Stimulated activated CD4-positive, alpha-beta T cell treated with anti-CD3 and anti-CD28 coated beads, TNF-alpha, amount 100 ng/mL, for 48 hours (primary cell): ENCODE data around the gene MACROH2A1.

Experiments
- DNase-seq, 3 donors: peaks; one replicate each; pipeline ENCODE4 v3.0.0-alpha.2; 2020; ENCODE audit warnings: low read depth in 3 of 3

Gene MACROH2A1

DNA sequence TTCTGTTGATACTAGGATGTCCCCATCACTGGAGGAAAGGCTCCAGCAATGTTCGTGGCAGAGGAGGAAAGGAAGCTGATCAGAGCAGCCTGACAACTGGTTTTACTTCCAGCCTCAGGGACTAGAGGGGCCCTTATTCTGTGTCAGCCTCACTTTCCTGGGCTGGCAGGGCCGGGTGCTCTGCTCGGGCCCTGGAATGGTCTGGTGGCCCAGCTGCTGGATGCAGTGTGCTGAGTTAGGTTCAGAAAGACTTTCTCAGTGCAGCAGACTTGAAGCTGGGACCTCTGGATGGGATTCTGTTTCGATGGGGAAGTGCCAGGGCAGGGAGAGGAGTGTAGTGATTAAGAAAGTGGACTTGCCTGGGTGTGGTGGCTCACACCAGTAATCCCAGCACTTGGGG is 81.0 kb downstream of the MACROH2A1 start:
- DNase-seq: no peak

DNA sequence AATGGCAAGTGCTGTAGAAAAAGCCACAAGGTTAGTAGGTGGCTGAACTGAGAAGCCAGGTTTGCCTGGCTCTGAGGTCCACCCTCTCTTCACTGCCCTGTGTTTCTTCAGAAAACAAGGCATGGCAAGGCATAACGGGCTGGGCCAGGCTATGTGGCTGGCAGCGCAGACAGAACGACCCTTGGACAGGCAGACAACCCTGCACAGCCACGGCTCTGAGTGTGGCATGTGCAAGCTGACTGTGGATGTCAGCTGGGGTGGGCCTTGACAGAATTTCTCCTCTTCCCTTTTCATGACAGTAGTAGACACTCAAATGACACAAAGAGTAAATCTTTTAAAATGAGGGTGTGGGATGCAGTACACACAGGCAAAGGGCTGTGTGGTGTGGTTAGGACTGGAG is 81.7 kb downstream of the MACROH2A1 start:
- no peak for DNase-seq

DNA sequence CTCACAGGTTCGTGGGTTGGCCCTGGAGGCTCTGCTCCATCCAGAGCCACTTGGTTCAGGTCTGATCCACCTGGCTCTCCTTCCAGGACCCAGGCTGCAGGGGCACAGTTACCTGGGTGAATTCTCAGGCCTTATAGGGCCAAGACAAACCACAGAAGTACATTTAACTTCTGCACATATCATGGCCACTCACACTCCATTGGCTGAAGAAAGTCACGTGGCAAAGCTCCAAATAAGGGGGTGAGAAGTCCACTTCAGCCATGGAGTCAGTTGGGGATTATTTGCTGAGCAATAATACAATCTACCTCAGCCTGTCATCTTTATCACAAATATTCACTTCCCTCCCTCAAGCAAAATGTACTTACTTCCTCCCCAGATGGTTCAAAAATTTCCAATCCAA is 83.6 kb downstream of the MACROH2A1 start:
- no peak for DNase-seq

DNA sequence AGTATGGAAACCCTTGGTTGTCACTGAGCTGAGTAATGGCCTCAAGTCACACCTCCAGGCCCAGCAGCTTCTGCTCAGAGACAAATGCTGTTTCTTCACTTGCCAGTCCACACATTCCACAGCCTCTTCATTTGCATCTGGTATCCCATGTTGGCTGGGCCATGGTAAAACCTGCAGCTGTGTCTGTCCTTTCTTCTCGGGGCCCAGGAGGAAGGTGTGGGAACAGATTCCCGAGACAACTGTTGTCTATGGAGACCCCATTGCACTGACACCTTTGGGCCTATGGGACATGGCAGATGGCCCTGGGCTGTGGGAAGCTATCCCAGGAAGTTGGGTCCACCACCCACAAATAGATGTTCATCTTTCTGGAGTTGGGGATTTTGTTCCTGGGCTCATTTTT is 85.1 kb downstream of the MACROH2A1 start:
- DNase-seq: no peak

DNA sequence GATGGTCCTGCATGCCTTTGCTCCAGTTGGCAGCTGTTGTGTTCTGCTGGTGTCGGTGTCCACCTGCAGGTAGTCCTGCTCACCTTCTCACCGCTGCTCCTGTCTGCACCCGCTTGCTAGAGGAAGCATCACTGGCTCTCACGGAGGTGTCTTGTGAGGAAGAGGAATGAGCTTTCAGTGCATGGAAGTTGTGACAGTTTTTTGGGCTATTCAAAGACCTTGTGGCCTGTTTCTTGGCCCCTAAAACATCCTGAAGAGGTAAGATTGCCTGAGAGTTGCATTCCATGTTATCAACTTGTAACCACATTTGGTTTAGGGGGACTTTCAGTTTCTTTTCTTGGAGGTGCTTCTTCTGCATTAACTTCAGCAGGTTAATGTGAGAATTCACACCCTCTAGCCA is 85.6 kb downstream of the MACROH2A1 start:
- DNase-seq: no peak

DNA sequence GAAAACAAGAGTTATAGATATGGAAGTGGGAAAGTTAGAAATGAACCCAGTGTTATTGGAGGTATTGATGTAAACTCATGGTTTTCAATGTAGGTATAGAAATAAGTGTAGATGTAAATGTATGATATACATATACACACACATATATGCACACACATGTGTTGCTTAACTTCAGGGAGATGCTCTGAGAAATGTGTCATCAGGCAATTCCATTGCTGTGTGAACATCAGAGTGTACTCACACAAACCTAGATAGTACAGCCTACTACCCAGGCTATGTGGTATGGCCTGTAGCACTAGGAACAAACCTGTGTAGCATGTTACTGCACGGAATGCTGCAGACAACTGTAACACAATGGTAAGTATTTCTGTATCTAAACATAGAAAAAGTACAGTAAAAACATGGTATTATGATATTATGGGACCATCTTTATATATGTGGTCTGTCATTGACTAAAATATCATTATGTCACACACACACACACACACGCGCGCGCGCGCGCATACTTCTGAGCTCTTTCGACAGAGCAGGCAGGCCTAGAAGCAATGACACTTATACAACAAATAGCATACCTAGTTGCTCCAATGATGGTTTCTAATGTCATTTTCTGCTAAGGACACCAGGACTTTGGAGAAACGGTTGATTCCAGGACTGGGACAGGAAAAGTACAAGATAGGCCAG is 86.6 kb downstream of the MACROH2A1 start:
- no peak for DNase-seq

DNA sequence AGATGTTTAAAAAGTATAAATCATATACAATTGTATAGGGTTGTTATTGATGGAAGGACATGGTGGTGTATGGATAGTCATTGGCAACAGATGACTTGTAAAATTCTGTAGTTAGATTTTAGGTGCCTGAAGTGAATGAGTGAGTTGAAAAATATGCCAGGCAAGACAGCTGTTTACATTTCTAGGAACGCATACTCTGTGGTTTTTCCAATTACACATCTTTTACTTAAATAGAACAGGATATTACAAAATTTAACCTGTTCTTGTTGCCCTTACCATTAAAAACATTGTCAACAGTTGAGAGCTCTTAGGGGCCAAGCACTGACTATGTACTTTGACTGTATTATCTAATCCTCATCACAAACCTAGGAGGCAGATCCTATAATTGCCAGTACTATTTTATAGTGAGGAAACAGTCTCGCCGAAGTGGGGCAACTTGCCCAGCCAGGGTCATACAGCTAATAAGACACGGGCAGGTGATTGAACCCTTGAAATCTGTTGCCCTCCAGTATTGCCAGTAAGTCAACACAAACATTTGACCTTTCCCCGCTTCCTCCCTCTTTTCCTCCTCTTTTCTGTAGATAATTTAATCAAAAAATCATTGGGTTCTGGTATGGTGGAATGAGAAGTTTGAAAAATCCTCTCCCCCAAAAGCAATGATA is 88.6 kb downstream of the MACROH2A1 start:
- DNase-seq: no peak

DNA sequence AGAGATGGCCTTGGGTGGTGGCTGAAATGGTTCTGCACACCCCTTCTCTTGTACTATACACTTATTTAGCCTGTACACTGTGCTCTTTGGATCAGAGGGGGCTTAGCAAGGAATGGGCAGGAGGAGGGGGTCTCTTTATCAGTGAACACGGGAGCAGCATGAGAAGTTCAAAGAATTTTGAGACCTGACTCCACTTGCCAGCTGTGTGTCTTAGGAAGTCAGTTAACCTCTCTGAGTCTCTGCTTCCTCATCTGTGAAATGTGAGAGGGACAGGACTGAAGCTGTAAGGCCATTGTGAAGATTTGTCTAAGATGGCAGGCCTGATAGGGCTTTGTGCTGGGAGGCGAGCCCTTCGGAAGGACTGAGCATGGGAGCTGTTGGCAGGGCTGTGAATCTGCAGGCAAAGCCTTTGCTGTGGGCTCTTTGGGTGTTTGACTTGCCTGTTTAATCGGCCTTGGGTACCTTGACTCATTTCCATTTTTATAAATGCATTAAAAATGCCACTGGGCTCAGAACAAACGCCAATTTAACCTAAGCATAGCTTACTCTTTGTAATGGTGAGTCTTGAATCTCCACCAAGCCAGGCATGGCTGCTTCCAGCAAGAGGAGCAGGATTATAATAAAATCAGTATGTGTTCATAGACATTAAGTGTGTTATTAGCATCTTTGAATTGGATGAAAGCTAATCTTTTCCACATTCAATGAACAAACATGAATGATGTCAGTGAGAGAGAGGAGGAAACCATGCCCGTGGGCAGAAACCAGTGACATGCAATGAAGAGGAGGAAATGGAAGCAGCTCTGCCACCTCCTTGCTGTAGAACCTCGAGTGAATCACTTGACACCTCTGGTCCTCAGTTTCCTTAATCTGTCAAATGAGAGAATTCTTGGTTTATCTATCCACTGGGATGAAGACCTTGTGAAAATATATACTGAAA is 89.4 kb downstream of the MACROH2A1 start:
- DNase-seq: no peak

DNA sequence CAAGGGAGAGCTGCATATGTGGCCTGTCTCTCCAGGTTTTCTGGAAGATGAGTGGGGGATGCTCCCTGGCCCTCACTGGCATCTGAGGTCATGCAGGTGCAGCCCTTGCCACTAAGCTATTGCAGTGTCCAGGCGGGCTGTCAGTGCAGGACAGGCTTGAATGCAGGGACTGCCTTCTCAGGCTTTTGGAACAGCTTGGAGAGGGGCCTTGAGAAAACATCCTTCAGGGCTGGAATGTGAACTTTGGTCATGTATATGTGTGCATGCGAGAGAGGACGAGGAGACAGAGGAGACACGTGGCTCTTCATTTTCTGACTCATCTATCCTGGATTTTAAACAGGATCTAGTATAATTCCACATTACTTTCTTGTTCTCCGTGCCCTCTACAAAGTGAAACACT is 90.3 kb downstream of the MACROH2A1 start:
- no peak for DNase-seq

DNA sequence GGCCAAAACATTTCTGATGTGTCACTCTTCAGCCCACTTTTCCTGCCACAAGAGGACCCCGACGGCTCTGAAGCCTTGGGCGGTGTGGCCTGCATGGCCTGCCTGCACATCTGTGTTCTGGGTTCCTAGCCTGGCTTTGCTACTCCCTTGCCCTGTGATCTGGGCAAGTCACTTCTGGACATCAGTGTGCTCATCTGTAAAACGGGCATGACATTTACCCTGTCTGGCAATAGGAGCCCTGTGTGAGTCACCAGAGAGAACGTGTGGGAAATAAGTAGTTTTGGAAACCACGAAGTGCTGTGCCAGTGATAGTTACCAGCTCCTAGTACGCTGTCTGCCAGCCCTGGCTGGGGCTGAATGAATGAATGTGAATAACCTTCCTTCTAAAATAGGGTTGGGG is 90.8 kb downstream of the MACROH2A1 start:
- no peak for DNase-seq

DNA sequence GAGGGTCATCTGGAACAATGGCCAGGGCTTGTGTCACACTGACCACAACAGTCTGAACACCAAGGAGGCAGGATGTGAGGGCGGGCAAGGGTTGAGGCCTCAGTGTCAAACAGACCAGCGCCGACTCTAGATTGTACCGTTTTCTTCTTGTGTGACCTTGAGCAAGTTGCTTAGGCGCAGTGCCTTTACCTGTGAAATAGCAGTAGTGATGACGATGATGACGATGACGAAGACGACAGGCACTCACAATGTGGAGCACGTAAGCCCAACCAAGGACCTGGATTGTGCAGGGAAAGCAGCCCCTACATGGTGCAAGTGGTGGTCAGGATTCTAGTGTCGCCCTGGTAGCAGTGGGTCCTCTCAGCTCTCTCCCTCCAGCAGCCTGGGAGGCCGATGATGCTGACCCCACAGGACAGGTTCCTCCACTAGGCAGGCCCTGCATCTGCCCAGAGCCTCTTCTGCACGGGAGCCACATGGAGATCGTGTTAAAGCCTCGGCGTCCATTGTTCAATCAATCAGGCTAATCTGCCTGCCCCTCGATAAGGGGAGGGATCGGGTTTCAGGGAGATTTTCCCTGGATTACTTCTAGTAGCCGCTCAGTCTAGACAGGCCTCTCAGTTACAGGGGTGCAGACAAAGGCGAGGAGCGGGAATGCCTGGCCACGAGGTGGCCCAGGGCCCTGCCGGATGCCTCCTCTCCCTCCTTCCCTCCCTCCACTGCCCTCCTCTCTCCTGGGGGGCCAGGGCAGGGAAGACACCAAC is 91.7 kb downstream of the MACROH2A1 start:
- no peak for DNase-seq

DNA sequence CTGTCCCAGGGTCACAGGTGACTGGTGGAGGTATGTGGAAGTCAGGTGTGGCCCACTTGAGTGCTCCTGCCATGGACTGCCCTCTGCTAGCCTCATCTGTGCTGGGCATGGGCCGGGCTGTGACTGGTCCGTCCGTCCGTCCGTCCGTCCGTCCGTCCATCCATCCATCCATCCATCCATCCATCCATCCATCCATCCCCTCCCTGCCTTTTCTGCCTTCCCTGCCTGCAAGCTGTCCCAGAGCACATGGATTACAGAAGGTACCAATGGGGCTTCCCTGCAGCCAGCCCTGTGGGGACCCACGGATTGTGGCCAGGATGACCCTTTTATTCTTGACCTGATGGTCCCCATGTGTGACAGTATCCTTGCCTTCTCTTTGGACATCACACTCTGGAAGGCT is 92.5 kb downstream of the MACROH2A1 start:
- DNase-seq: no peak

DNA sequence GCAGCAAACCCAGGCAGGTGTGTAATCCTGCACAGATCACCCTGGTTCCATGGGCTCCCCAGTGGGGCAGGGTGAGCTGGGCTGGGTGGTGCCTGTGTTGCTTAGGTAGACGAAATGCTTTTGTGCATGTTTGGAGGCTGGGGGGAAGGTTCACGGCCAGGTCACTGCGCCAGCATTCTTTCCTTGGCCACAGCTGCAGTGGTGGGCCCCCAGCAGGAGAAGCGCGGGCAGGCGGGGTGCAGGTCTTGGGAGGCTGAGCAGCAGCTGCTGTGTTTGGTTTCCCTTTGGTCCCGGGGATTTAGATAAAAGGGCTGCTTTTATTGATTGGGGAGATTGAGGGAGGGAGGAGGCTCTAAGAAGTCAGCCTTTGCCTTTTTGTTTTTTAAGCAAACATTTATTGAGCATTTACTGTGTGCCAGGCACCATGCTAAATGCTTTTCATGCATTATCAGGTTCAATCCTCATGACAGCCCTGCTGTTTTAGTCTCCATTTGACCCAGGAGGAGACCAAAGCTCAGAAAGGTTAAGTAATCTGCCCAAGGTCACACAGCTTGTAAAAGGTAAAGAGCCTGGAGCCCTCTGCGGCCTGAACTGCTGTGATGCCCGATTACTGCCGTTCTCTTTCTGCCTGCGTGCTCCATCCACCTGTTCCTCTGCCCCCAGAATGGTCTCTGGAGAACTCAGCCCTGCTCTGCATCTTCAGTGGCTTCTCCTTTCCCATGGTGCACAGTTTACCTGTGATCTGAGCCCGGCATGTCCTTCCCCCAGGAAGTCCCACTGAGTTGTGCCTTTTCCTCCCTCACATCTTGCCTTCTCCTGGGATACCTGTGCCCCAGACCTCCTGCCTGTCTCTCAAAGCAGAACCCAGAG is 94.4 kb downstream of the MACROH2A1 start:
- DNase-seq: no peak

DNA sequence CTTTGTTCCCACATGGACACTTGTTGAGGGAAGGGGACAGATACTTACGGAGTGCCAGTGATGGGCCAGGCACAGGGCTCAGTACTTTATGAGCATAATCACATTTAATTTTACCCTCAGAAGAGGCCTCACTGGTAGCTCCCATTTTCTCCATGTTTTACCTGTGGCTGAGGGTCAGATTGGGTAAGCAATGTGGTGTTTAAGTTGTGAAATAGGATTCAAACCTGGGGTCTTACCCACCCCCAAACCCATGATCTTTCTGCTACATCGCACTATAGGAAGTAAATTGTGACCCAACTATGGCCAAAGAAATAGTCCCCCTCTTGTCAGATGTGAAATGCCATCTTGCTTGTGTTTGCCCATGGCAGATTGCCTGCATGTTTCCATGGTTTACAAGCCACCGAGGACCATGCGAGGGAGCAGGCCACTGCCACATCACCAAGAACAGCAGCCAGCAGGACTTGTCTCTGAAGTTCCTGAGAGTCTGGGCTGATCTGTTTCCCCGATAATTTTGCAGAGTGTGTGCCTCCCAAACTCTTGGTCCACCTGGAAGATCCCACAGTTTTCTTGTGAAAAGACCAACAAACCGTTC is 95.4 kb downstream of the MACROH2A1 start:
- DNase-seq: no peak

DNA sequence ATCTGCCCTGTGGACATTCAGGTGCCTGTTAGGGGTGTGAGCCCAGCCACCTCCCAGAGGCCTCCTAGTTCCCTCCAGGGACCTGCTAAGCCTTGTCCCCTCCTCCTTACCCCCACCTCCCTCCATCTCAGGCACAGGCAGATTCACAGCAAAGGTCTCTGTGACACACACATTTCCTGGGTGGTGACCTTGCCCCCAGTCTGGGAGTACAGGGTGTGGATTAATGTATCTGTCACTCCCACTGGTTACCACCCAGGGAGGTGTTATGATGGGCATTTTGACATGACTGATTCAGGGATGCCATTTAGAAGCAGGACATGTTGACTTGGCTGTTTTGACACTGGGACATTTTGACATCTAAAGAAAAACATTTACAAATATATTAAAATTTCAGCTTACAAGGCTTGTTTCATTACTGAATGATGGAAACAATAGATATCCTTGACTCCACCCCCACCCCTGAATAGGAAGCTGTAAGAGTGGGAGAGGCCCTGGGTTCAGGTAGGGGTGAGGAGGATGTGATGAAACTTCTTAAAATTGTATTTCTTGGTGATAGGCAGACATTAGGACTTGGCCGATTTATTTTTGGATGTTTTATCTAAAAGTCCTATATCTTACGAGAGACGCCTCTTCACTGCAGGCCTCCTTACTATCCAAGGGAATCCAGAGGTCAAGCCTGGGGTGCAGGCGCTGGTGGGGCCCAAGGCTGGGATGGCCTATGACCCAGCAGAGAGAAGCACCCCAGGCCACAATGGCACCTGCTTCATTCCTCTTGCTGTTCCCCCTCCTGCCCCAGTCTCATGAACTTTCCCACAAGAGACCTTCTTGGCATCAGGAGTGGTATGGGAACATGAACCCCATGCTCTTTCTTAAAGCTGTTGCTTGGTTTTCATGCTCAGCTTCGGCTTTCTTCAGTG is 101.9 kb downstream of the MACROH2A1 start:
- no peak for DNase-seq

DNA sequence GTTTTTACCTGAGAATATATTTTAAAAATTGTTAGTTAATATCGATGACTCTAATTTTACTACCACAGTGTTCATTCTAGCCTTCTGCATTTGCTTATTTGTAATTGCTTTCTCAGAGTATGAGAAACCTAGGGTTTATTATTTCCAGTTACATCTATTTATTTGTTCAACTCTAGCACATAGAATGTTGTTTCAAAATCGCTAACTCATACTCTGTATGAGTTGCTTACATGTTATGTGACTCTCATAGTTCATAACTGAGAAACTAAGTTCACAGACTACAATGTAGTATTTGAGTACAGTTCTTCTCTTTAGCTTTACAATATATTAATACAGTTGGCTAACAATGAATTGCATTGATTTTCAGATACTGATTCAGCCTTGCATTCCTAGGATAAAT is 103.2 kb downstream of the MACROH2A1 start:
- no peak for DNase-seq

DNA sequence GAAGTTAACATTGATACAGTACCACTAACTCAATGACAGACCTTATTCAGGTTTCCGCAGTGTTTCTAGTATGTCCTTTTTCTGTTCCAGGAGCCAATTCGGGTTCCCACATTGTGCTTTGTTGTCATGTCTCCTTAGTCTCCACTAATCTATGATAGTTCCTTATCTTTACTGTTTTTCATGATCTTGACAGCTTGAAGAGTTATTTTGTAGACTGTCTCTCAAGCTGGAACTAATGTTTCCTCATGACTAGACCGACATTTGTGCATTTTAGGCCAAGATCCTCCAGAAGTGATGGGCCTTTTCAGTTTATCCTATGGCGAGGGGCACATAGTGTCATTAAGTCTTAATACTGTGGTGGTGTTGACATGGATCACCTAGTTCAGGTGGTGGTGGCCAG is 104.2 kb downstream of the MACROH2A1 start:
- no peak for DNase-seq

DNA sequence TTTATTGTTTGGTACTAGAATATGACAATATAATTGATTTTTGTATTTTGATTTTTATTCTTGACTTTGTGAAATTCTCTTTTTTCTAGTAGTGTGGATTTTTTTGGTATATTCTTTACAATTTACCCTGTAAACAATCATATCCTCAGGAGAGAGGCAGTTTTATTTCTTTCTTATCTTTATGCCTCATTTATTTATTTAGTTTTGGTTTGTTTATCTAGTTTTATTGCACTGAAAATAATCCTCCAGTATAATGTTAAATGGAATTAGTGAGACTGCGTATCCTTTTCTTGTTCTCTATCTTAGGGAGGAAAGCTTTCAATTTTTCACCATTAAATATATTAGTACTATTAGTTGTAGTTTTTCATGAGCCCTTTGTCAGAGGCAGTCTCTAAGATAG is 109.4 kb downstream of the MACROH2A1 start:
- DNase-seq: no peak

DNA sequence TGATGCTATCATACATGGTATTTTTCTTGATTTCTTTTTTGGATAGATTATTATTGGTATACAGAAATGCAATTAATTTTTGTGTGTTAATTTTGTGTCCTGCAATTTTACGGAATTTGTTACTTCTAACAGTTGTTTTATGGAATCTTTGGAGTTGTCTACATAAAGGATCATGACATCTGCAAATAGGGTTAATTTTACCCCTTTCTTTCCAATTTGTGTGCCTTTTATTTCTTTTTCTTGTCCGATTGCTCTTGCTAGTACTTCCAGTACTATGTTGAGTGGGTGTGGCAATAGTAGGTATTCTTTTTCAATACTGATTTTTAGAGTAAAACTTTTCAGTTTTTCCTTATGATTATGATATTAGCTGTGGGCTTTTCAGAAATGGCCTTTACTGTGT is 111.5 kb downstream of the MACROH2A1 start:
- no peak for DNase-seq
